ENCODE data around the gene LOXL4. TPM values are rescaled to one million over a fixed set of nuclear protein-coding genes. Genes with fewer than 3 reads are reported as not detected.

The LOXL4 gene
- total RNA-seq, 6 experiments from 2014 or later, result 24.9 to 57.4 (median 27.6) TPM

- no peaks in the 10 kb centered on the region for H3K9me3 Mint-ChIP-seq
- peaks cover 29% of the 10 kb centered on the region for H3K4me1 Mint-ChIP-seq (ENCODE audit: low read depth)
- H3K36me3 Mint-ChIP-seq (ENCODE audit: low read depth), result no peaks in the 10 kb centered on the region
- no peak for DNase-seq
- no peak overlapping the region for H3K27ac Mint-ChIP-seq
- TF ChIP-seq CTCF (IDR thresholded peaks at IDR 0.05), result no peak
- H3K4me3 Mint-ChIP-seq, result no peak overlapping the region
- peaks cover 21% of the 10 kb centered on the region for H3K27me3 Mint-ChIP-seq (ENCODE audit: insufficient read depth)
These were observed 4.7 kb upstream of the LOXL4 start for GRCh38 chr10:98272656-98273055.

DNA sequence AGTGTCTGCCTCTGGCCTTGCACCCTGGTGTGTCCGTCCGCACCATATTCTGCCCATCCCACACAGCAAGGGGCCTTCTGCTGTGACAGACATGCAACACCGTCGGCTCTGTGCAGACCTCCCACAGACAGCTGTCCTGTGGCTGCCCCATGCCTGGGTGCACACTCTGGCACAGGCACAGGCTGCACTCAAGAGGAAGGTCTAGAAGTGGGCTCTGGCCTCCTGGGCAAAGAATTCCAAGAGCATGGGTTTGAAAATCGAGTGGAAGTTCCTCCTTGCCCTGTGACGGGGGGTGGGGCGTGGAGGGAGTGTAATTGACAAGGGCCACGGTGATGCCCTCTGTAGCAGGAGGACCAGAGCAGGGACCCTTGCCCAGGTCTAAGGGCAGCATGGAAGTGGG lies 4.3 kb upstream of the LOXL4 start:
- H3K4me3 Mint-ChIP-seq, result no peak overlapping the region
- H3K4me1 Mint-ChIP-seq (ENCODE audit: low read depth), result peaks cover 33% of the 10 kb centered on the region
- DNase-seq, result no peak
- no peaks in the 10 kb centered on the region for H3K36me3 Mint-ChIP-seq (ENCODE audit: low read depth)
- no peak for TF ChIP-seq CTCF (IDR thresholded peaks at IDR 0.05)
- H3K27ac Mint-ChIP-seq, result no peak overlapping the region
- no peaks in the 10 kb centered on the region for H3K9me3 Mint-ChIP-seq
- H3K27me3 Mint-ChIP-seq (ENCODE audit: insufficient read depth), result peaks cover 21% of the 10 kb centered on the region

- no peak for TF ChIP-seq CTCF (IDR thresholded peaks at IDR 0.05)
- peaks cover 13% of the 10 kb centered on the region for H3K27me3 Mint-ChIP-seq (ENCODE audit: insufficient read depth)
- H3K9me3 Mint-ChIP-seq, result no peaks in the 10 kb centered on the region
These were observed 2.8 kb upstream of the LOXL4 start for GRCh38 chr10:98270786-98271185.

DNA sequence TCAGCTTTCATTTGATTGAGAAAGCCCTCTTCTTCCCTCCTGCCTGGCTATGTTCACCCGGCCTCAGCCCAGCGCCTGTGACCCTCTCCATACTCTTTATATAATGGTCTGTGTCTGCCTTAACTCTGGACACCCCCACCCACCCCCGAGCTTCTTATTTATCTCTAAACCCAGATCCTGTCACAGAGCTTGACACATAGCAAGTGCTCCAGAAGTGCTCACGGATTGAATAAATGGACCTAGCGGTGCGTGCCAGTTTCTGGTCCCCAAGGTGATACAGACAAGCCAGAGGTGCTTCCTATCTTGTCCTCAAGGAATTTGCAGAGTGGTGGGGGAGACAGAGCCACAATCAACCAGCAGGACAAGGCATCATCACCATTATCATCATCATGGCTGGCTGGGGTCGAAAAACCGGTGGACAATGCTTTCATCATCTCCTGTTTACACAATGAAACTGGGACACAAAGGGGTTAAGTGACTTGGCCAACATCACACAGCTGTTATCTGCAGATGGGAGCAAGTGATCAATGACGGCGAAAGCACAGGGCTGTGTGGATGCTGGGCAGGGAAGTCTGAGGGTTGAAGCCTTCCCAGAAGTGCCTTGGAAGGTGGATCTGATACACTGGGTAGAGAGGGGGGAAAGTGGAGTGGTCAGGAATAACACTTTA lies 2.2 kb upstream of the LOXL4 start:
- Mint-ChIP-seq H3K27ac (peak overlapping the region; percentile 83), H3K4me3 (peak overlapping the region; percentile 83; the same call in 1 of the 2 replicates), H3K36me3 (ENCODE audit: low read depth) (no peaks in the 10 kb centered on the region), H3K9me3 (no peaks in the 10 kb centered on the region), H3K4me1 (ENCODE audit: low read depth) (peaks cover 50% of the 10 kb centered on the region), H3K27me3 (ENCODE audit: insufficient read depth) (peaks cover 12% of the 10 kb centered on the region)
- TF ChIP-seq CTCF (IDR thresholded peaks at IDR 0.05), result no peak
- no peak for DNase-seq

More at GRCh38 chr10:98270786-98271185, 2.8 kb upstream of the LOXL4 start:
- Mint-ChIP-seq H3K4me3 (no peak overlapping the region), H3K36me3 (ENCODE audit: low read depth) (no peaks in the 10 kb centered on the region), H3K4me1 (ENCODE audit: low read depth) (peaks cover 48% of the 10 kb centered on the region), H3K27ac (no peak overlapping the region)
- DNase-seq, result no peak

DNA sequence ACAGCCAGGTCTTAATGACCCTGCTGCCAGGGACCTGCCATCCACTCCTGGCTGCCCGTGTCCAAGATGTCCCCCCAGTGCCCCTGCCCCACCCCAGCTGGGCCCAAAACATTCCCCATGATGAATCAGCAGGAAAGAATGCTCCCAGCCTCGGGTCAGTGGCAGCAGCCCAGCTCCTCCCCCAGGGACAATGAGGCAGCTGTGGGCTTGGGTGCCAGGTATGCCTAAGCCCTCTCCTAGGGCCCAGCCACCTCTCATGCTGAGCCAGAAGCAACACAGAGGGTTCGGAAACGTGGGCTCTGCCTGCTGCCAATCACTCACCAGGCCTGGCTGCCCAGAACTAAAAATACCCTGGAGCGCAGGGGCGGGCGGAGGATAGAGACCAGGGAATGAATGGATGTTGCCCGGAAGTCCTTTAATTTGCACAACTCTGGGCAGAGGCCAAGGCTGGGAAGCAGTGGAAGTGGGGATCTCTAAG lies 1.5 kb upstream of the LOXL4 start:
- H3K27me3 Mint-ChIP-seq (ENCODE audit: insufficient read depth), result peaks cover 8% of the 10 kb centered on the region
- no peak for TF ChIP-seq CTCF (IDR thresholded peaks at IDR 0.05)
- peak overlapping the region; percentile 83 for H3K27ac Mint-ChIP-seq
- no peaks in the 10 kb centered on the region for H3K9me3 Mint-ChIP-seq
- peak; percentile 76 for DNase-seq
- H3K4me1 Mint-ChIP-seq (ENCODE audit: low read depth), result peaks cover 50% of the 10 kb centered on the region
- no peaks in the 10 kb centered on the region for H3K36me3 Mint-ChIP-seq (ENCODE audit: low read depth)
- H3K4me3 Mint-ChIP-seq, result peak overlapping the region; percentile 83

All from HFFc6 (cell line).